T follicular helper cell (primary cell): ENCODE measurements around the gene SPAG16.
"Not testable (repeated sequence)": the region's sequence is repeated elsewhere in the genome, so short reads cannot be mapped to it uniquely, and the experiment has no call there.

Experiments used
- DNase-seq: peaks from one replicate; pipeline ENCODE4 v3.0.0-alpha.2; 2020; ENCODE audit warnings: low read depth

SPAG16 gene

DNA sequence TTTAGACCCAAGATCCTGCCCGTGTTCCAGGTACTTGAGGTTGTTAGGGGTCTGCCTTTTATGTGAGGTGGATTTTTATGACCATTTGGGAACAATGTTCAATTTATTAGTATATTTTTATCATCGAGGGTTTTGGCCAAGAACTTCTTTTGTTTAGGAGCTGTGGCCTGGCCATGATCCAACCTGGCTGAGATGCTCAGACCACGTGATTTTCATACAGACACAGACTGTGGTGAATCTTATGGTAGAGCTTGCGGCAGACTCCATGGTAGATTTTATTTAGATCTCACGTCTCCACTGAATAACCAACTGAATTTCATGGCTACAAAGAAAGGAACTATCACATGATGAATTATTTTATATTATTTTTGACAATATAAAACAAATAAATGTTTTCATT lies 721.1 kb downstream of the SPAG16 start:
- no peak for DNase-seq

GRCh38 chr2:214006601-214007000 lies 722.3 kb downstream of the SPAG16 start:
- no peak for DNase-seq

- DNase-seq: no peak
These were observed 727.4 kb downstream of the SPAG16 start for GRCh38 chr2:214011676-214012075.

GRCh38 chr2:214014551-214015220 lies 730.4 kb downstream of the SPAG16 start:
- DNase-seq: no peak

- DNase-seq: no peak
These were observed 735.1 kb downstream of the SPAG16 start for GRCh38 chr2:214019229-214019972.

GRCh38 chr2:214019973-214020345 lies 735.7 kb downstream of the SPAG16 start:
- no peak for DNase-seq

DNA sequence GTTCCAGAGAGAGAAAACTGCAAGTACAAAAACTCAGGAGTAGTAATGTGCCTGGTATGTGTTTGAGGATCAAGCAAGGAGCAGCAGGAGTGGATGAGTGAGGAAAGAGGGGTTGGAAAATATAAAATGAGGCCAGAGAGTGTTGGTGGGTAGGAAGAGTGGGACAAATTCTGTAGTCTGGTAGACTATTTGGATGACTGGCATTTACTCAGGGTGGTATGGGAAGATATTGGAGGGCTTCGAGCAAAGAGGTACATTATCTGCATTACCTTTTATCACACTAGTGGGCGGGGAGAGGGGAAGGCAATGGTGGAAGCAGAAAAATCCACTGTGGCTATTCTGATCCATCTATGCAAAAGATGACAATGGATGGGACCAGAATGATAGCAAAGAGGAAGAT lies 744.9 kb downstream of the SPAG16 start:
- DNase-seq: no peak

DNA sequence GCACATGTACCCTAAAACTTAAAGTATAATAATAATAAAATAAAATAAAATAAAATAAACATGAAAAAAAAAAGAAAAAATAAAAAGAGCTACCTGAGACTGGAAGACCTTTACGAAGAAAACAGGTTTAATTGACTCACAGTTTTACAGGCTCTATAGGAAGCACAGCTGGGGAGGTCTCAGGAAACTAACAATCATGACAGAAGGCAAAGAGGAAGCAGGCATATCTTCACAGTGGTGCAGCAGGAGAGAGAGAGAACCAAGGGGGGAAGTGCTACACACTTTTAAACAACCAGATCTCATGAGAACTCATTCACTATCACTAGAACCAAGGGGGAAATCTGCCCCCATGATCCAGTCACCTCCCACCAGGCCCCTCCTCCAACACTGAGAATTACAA lies 747.3 kb downstream of the SPAG16 start:
- no peak for DNase-seq

DNA sequence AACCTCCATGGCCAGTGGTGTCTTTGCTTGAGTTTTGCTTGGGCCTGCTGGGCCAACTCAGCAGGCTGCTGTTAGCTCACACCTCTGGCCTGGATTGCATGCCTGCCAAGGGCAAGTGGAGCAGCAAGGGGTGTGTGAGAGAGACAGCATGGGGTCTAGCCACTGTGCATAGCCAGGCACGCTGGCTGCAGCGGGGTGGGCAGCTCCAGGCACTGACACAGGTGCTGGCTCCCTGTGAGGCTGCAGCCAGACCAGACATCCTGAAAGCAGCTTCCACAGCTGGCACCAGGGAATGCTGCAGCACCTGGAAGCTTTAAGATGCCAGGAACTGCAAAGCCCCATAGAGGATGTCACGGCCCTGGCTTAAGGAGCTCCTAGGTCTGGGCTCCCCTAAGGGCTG lies 750.2 kb downstream of the SPAG16 start:
- DNase-seq: no peak

- DNase-seq: no peak
These were observed 751.0 kb downstream of the SPAG16 start for GRCh38 chr2:214035091-214035852.

DNA sequence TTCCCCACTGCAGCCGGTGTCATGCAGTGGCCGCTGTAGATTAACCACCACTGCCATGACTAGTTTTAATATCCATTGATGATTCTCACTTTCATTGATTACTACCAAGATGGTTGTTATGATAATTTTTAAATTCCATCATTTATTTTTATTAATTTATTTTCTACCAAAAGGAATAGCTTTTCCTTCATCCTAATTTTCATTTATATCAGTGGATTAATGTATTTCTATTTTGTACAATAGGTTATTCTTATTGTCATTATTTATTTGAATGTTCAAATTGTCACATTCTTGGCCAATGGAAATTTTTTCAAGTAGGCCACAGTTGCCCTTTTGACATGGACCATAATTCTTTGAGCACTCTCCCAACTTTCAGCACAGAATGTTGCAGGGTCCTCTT lies 751.7 kb downstream of the SPAG16 start:
- DNase-seq: no peak

DNA sequence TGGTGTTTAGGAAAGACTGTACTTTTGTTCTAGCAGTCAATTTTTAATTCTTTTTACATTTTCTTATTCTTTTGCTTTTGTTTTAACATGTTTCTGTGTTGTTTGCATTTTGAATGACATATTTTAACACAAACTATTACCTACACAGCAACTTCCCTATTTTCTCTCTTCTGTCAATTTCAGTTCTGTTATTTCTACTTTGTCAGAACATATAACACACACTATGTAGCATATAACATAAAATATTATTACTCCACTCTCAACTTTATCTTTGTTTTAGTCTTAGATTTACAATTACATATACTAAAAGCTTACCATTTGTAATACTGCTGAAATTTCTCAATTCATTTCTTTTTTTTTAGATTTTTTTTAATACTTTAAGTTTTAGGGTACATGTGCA lies 753.9 kb downstream of the SPAG16 start:
- no peak for DNase-seq

DNA sequence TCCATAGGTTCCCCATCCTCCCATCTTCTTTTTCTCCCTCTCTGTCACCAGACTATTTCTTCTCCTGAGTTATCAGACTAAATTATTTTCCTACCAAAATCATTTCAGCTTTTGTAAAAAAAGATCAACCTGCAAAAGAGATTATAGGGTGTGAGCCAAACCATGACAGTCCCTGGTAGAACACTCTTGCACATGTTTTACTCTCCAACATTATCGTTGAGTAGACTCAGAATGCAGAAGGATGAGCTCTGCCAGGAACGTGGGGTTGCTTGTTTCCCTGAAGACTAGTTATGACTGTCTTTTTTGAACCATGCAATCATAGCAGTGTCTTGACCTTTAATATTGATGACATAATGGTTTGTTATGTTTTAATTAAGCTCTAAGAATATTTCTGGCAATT lies 766.5 kb downstream of the SPAG16 start:
- no peak for DNase-seq

DNA sequence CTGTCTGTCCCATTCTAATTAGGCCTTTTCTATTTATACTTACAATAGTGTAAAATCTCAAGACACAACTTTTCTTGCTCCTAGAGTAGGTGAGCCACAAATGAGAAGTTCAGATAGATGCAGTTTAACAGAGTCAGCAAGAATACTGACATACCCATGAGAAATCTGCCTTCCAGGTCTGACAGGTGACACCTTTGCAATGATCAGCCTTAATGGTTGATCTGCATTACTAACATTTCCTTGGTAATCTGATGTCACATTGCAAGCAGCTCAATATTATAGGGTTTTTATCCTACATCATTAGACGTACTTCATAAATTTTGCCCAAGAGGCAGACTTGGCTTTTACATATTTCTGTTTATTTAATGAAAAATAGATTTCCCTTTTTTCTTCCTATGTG lies 767.3 kb downstream of the SPAG16 start:
- no peak for DNase-seq

DNA sequence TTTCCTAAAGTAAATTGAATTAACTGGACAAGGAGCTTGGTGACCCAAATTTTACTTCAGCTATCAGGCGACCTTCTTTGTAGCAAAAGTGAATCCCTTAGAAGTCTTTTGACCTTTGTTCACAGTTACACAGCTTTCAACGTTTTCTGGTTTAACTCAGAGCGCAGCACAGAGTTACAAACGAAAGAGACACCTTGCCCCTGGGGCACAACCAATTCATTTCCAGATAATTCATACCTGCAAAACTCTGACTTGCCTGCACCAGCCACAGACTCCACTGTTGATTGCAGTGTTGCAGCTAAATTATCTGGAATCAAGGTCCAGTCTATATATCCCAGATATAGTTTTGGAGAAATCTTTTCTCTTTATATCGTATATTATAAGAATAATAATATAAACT lies 768.0 kb downstream of the SPAG16 start:
- DNase-seq: no peak

DNA sequence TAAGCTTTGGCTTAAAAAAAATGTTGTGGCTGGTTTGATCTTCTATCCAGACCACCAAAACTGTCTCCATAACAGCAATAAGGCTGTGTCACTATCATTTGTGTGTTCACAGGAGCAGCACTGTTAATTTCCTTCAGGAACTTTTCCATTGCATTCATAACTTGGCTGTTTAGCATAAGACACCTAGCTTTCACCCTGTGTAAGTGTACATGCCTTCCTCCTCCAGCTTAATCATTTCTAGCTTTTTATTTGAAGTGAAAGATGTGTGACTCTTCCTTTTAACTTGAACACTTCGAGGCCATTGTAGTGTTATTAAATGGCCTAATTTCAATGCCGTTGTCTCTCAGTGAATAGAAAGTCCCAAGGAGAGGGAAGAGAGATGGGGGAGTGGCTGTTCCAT lies 773.7 kb downstream of the SPAG16 start:
- DNase-seq: no peak

- DNase-seq: not testable (repeated sequence)
These were observed 778.0 kb downstream of the SPAG16 start for GRCh38 chr2:214062279-214062678.

GRCh38 chr2:214064471-214064870 lies 780.2 kb downstream of the SPAG16 start:
- DNase-seq: no peak

GRCh38 chr2:214066862-214067261 lies 782.6 kb downstream of the SPAG16 start:
- no peak for DNase-seq

DNA sequence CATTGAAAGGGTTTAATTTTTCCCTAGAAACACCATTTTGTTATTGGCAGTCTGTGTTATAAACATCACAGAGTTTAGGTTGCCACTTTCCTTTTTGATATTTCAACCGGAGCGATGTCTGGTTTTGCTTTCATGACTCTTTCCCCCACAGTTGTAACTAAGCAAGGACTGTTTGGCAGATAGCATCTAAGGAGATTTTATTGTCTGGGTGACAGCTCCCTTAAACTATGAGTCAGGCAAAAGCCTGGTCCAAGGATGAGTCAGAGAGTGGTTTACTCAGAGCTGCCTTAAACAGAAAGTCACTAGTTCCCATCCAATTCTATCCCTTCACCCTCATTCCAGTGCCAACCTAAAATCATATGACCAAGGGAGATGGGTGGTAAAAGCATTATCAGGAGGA lies 785.0 kb downstream of the SPAG16 start:
- no peak for DNase-seq

- DNase-seq: no peak
These were observed 791.2 kb downstream of the SPAG16 start for GRCh38 chr2:214075456-214075855.

DNA sequence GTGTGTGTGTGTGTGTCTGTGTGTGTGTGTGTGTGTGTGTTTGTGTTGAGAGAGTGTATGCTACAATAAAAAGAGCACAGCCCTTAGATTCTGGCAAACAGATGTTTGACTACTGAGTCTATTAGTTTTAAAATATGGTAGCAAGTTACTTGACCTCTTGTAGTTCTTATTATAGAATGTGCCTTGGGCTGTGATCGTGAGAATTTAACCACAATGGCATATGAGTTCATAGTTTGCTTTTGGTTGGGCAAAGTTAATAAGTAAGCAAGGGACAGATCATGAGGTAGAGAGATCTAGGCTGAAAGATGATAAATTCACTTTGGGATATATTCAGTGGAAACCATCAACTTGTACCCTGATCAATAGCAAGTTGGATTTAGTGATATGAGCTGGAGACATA lies 792.3 kb downstream of the SPAG16 start:
- DNase-seq: no peak

GRCh38 chr2:214077727-214078126 lies 793.5 kb downstream of the SPAG16 start:
- DNase-seq: no peak
